Activated CD8-positive, alpha-beta memory T cell treated with anti-CD3 and anti-CD28 coated beads for 48 hours (primary cell): Measurements from ENCODE around the gene CAMK2G.
"Not testable (repeated sequence)": the region's sequence is repeated elsewhere in the genome, so short reads cannot be mapped to it uniquely, and the experiment has no call there.

Experiments
- DNase-seq, 3 experiments: peaks; one replicate each; pipeline ENCODE4 v3.0.0-alpha.2; 2020; ENCODE audit warnings: low read depth in 2 of 3, low spot score in 2 of 3

CAMK2G gene

DNA sequence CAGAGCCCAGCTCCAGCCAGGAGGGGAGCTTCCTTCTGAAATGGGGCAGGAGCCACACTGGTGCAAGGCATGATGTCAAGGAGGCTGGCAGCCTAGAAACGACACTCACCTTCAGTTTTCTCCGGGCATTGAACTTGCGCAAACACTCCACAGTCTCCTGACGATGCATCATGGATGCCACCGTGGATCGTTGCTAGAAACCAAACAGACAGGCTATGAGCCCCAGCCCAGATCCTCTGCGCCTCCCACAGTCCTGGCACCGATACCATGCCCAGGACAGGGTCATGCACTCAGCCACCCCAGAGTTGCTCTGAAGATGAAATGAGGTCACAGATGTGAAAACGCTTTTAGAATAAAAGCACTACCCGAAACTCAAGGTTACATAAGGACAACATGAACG is 32.0 kb downstream of the CAMK2G start:
- DNase-seq, result no peak

DNA sequence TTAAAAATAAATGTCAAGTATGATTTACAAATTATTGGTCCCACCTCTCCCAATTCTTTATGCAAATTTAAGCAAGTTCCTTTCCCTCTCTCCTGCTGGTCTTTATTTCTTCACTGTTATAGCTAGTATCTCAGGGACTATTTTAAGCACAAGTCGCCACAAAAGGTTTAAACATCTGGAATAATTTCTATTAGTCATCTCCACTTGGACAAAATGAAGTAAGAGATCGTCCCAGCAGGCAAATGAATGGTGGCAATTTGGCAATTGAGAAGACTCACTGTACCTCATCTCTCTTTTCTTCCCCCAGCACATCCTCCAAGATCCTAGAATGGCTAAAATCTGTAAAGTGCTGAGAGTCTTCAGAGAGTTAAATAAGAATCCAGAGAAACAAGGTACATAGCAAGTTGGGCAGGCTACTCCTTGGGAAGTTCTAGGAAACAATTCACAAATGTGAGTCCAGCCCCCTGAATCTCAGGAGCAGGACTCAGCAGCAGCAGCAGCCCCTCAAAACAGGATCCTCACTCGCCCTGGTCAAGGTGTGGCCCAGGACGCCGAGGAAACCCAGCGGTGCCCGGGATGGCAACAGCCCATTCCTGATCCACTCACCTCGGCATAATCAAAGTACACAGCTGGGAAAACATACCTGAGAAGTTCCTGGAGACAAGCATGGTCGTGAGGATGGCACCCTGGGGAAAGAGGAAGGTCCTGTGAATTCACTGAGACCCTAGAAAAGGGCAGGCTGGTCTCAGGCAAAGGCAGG is 32.6 kb downstream of the CAMK2G start:
- no peak for DNase-seq

DNA sequence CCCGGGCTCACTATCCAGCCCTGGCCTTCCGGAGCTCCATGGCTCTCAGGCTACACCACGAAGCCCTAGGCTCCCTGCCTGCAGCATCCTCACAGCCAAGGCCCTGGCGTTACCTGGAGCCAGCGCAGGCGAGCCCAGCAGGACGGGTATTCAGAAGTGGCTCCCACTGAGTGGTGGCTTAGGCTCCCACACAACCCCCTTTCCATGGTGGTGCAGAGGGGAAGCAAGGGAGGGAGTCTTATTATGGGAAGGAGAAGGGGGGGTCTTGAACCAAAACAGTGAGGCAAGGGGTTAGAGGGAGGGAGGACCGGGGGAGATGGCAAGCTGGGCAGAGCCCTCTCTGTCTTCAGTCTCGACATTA is 33.3 kb downstream of the CAMK2G start:
- no peak for DNase-seq

DNA sequence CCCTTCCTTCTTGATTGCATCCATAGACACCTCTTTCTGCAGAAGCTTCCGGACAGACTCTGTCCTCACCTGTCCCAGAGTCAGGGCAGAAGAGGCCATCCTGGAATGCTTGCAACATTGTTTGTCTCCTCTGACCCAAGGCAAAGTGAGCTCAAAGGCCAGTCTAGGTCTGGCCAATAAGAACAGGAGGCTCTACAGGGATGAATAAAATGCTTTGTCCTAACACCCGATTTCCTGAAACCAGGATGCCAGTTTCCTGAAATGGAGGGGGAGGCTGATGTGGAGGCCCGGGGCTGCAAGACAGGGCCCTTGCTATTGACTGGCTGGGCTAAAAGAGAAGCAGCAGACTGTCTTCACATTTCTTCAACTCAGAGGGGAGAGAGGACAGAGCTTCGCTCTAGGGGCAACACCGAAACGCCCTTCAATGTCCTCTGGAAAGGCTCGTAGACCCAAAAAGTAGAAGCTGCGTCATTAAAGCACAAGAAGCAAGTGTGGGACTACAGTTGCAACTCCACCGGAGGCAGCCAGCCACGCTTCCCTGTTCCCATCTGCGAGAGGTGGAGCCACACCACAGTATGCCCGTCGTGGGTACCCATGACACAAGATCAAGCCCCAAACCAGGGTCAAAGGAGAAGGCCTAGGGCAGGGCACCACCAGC is 33.8 kb downstream of the CAMK2G start:
- no peak for DNase-seq

DNA sequence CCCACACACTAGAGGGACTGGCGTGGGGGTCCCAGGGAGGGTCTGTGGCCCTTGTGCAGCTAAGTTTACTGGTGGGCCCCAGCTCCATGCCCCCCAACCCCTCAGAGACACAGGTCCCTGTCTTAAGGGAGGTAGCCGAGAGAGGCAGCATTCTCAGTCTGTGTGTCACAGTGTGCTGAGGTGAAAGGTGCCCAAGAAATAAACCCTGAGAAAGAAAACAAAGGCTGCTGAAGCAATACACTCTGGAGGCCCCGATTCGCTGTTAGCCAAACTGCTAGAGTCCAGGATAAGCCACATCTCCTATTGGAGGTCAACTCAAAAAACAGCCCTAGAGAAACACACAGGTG is 34.3 kb downstream of the CAMK2G start:
- DNase-seq, result no peak

DNA sequence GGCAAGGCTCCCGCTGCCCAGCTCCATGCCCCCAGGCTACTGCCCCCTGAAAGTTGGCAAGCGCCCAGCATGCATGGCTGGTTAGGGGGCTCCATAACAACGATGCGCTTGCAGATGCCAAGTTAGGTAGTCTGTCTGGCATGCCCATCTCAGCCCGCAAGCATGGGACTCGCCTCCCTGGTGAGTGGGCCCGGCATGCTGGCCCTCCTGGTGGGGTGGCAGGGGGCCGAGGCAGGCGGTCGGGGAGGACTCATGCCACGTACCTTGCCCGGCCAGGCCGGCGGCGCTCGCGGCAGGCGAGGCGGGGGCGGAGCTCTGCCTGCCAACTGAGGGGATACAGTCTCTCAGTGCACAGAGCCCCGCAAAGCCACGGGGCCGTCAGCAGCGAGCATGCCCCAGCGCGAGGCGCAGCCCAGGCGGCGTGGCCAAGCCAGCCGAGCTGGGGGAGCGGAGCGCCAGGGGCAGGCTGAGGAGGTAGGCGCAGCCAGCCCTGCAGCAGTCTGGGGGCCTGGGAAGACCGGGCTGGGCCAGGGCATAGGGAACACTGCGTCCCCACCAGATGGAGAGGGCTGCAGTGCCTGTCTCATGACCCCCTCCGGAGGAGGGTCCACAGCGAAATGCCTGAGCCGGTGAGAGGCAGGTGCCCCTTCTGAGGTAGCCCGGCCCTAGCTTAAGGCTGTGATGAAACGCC is 34.9 kb downstream of the CAMK2G start:
- DNase-seq, result no peak

DNA sequence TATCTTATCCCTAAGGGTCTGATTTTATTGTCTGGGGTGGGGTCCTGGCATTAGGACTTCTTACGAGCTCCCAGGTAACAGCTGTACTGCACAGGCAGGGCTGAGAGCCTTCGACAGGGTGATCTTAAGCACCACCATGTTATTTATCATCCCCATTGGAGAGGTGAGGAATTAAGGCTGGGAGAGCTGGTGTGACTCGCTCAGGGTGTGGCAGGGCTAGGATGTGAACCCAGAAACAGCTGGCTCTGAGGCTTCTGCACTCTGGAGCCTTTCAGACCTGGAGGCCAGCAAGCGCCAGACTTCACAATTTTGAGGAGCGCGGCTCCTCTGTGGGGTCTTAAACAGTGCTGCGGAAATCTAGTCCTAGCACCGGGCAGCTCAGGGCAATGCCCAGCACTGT is 35.5 kb downstream of the CAMK2G start:
- no peak for DNase-seq

DNA sequence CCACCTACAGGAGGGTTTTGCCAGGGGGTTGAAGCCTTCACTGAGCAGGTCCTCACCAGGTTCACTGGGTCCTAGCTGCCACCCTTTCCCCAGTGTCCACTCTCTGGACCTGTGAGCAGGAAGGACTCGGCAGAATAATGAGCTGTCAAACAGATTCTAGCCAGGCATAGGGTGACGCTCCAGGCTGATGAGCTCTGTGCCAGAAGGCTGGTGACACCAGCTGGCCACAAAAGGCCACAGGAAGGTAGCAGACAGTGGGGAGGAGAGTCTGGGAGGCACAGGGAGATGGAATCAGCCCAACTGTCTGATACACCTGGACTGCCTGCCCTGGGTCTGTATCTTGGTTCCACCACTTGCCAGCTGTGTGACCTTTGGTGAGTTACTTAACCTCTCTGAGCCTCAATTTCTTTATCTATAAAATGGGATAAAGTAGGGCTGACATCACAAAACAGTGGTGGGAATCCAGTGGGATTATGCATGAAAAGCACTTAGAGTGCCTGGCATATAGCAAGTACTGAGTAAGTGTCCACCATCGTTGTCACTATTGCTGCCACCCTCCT is 36.3 kb downstream of the CAMK2G start:
- no peak for DNase-seq

DNA sequence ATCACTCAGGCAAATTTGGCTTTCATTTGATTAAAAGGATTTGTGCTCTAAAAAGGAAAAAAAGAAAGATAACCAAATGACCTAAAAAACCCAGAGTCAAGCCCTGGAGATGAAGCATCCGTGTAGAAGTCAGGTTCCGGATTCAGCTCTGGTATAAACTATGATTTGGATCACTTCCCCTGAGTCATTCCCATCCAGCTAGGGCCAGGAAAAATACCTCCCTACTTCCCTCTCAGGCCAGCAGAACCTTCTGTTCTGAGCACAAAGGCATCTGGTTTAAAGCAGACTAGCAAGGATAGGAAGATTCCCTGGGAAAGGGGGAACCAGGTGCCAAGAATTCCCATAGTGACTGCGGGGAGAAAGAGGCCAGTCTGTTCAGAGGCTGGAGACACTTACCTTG is 37.3 kb downstream of the CAMK2G start:
- no peak for DNase-seq

DNA sequence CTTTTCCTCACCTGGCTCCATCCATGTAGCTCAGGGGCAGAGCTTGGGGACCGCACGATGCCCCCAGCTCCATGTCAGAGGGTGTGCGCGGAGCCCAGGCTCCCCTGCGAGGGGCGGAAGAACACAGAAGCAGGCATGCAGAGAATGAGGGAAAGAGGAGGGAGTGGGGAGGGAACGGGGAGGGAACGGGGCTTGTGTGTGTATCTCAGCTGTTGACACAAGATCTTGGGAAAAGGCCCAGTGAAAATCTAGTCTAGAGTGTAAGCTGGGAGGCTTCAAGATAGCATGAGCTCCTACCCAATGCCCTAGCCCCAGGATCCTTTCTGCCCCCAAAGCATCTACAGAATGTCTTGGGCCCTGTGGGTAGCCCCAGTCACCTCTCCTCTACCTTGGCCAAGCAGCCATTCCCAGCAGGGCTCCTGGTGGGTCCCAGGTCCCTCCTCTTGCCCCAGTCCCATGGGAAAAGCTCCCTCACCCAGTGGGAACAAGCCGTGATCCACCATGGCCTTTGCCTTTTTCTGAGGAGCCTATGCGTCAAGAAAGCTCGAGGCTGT is 37.9 kb downstream of the CAMK2G start:
- DNase-seq, result no peak

DNA sequence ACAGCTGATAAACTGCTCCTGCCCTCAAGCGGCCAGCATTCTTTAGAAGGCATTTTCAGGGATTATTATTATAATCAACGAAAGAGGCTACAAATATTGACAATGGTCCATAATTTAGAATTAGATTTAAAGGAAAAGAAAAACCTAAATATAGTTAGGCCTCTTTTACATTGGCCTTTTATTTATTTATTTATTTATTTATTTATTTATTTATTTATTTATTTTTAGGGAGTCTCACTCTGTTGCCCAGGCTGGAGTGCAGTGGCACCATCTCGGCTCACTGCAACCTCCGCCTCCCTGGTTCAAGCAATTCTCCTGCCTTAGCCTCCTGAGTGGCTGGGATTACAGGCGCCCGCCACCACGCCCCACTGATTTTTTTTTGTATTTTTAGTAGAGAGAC is 45.3 kb downstream of the CAMK2G start:
- DNase-seq, result not testable (repeated sequence)

DNA sequence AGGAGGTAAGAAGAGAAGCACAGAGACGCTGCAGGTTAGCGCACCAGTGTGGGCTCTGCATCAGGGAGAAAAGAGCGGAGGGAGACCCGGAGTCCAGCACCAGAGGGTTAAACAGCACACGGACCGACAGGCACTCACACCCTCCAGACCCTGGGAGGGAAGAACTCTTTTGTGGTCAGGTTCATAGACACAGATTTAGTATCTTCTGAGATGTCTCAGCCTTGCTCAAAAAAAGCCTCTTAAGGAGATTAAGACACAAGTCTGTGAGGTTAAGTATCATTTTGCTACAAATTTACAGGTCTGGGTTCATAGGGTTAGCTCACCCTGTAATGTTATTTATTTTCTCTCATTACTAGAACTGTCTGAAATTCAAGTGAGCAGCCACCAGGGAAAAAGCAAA is 46.2 kb downstream of the CAMK2G start:
- no peak for DNase-seq

DNA sequence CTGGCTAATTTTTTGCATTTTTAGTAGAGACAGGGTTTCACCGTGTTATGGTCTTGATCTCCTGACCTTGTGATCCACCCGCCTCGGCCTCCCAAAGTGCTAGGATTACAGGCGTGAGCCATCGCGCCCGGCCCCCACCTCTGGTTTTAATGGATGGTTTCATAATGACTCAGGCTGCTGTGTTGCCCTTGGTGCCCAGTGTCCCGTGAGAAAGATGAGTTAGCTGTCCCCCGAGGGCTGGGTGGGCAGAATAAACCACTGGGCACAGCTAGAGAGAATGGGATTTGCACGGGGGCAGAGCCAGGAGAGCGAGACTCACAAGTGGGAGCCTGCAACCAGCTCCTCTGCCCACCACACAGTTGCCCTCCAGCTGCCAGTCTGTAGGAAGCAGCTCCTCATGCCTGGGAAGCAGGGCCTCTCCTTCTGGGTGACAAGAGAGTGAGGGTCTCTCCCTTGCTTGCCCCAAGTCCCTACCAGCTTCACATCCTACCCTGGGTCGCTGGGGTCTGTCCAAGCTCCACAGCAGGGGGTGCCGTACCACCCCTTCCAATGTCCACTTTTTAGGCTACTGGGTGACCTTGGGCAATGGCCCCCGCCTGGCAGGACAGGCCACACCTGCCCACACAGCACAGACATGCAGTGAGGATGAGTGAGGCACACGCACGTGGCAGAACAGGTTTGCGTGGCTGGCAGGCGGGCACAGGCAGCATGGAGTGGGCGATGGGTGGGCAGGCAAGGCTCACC is 46.8 kb downstream of the CAMK2G start:
- DNase-seq, result no peak

DNA sequence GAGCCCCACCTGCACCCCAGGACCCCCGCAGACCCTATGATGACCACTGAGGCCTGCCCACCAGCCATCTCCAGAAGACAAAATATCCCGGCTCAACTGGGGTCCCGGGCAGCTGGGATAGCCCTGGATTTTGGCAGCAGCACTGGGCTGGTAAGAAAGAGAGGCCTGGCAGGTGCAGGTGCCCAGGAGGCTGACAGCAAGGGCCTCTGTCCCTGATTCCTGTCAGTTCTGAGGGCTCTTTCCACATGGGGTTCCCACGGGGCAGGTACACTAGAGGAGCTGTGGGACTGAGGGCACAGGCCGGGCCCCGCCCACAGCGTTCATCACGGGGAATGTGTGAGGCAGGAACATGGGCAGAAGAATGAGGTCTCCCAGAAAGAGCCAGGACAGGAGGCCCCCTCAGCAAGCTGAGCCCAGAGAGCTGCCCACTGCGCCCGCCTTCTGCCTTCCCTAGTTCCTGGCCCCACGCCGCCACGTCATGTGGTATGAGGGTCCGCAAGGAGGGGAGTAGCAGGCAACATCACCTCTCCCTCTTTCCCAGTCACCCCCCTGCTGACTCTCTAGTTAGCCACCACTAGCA is 50.1 kb downstream of the CAMK2G start:
- DNase-seq, result no peak

DNA sequence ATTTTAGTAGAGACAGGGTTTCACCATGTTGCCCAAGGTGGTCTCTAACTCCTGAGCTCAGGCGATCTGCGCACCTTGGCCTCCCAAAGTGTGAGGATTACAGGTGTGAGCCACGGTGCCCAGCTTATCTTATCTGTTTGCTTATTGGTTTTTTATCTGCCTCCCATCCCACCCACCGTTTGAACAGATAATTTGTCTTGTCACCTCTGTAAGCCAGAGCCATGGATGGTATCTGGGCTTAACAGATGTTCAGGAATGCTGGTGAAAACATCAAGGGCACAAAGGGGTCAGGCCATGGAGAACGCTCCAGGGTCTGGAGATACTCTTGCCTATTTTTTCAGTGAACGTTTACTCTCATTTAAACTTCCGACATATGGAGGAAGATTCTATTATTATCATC is 51.0 kb downstream of the CAMK2G start:
- DNase-seq, result no peak

DNA sequence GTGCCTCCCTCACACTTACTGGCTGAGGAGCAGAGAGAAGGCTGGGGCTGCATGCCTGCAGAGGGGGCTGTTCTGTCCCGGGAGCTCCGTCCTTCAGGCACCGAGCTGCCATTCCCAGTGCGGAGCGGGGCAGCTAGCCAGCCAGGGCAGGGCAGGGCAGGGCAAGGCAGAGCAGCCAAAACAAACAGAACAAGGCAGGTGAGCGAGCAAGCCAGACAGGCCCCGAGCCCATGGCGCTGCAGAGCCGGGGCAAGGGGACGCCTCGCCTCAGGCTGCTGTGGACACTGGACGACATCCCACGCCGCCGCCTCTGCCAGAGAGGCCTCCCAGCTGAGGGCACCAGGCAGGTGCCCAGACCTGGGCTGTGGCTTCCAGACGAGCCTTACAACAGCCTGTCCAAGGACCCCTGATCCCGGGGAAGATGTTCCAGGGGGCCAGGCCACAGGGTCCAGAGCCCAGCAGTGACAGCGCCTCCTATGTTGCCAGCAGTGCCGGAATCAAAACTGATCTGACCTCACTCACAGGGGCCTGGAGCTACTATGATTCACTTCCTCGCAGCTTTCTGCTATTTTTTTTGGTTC is 54.8 kb downstream of the CAMK2G start:
- DNase-seq, result no peak

DNA sequence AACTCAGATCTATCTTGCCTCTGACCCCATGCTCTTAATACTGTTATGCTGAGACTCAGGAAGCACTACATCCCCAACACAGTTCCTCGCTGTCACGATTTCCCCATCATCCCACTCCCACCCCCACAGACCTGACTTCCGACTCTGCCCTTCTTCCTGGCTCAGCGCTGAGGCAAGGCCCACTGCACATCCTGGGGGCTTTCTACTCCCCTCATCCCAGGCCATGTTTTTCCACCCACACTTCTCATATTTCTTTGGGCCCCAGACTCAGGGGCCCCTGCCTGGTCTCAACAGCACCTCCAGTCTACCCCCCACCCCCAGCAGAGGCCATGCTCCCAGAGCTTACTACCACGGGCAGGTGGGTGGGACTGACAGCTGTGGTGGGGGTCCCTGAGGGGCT is 55.3 kb downstream of the CAMK2G start:
- no peak for DNase-seq

DNA sequence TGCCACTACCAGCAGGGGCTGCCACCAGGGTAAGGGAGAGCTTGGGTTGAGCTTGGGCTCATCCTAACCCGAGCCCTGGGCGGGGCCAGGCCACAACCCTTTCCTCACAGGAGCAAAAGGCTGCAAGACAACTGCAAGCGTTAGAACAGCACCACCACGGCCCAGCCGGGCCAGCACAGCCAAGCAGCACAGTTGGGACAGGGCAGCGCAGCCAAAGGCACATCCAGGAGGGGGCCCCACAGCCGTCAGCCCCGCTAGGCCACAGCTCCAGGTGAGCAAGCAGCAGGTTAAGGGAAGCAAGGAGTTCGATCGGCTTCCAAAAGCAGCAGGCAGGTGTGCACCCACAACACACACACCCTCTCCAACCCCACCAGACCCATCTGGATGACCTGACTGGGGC is 56.0 kb downstream of the CAMK2G start:
- DNase-seq, result no peak

DNA sequence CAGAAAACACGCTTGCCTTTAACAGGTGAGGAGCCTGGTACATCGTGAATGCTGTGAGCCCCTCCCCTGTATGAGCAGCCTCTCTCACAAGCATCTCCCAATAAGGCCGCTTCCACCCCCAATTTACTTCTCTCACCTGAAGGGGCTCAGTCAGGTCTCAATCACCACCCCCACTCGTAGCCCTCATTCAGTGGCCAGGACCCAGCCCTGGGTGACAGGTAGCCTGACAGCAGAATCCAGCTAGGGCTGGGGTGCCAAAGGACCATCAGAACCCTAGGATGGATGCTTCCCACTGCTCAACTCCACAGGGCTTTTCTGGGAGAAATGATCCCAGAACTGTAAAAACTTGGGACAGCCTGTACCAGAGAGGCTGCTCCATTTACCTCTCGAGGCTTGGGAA is 56.5 kb downstream of the CAMK2G start:
- no peak for DNase-seq

DNA sequence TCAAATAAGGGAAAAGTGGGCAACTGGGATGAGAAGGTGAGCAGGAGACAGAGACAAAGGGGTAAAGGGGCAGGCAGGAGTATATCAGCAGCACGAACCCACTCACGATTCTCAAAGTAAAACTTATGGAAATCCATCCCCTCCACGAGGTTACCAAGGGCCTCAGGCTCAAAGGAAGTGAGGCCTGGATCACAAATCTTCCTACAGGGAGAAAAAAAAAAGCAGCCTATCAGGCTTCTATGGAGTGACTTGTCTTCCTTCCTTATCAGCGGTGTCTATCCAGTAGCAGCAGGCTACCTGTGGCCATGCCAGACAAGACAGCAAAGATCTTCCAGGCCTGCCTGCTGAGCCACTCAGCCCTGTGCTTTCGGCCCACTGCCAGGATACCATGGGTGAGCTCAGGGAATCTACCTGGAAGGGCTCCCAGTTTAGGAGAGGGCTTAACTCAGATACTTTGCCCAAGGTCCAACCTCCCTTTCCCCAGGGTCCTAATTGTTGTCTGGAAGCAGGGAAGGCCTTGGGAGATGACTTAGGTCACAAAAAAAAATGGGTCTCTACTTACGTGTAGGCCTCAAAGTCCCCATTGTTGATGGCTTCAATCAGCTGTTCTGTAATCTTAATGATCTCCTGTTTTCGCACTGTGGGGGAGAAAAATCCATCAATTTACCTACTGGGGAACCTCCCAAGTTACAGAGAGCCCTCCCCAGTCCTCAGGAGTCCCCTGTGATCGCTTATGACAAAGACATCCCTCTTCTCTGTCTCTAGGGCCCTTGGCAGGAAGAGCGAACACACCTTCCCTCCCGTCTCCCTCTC is 57.2 kb downstream of the CAMK2G start:
- DNase-seq, result no peak
